RWPE1 (cell line): ENCODE data around the gene IL12RB2.

Source experiments
- CTCF ChIA-PET: fragments of 350-600 bp; sonication (Branson Sonifier 250); formaldehyde crosslinking; extraction: SDS; loops from one replicate; lab custom pipeline; 2021; lab: Yijun Ruan, JAX
- POLR2A ChIA-PET: fragments of 400-600 bp; formaldehyde crosslinking; extraction: SDS; loops from one replicate; lab custom pipeline; 2020; ENCODE audit warnings: antibody characterized with exemption; ENCODE audit not compliant: low non-redundant PET; lab: Yijun Ruan, JAX
- DNase-seq: peaks from one replicate; pipeline ENCODE4 v3.0.0; 2012; ENCODE audit warnings: low spot score
- H3K27ac ChIP-seq: fragments of 450-650 bp; 2 replicates; pipeline ENCODE4 v1.5.1; 2017
- TF ChIP-seq, protein P1 (sequence below): fragments of 450-650 bp; conservative IDR thresholded peaks from 2 replicates; pipeline ENCODE4 v1.5.1; 2017; ENCODE audit warnings: low read depth, mild to moderate bottlenecking

IL12RB2 gene

DNA sequence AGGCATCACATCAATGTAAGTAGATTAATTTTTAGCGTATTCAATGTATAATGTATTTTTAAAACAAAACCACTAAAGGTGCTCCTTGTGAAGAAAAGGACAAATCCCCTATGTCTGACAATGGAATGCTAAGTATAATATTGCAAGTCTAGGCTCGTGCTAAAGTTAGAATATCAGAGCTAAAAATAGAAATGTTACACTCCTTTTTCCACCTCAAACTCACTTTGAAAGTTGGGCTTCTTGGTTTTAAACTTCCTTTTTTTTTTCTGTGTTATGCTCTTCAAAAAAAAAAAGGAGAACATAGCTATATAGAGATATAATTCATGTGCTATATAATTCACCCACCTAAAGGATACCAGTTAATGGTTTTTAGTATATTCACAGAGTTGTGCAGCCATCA lies 126.2 kb downstream of the IL12RB2 start:
- POLR2A ChIA-PET: no interaction called here
- CTCF ChIA-PET: no interaction called here

DNA sequence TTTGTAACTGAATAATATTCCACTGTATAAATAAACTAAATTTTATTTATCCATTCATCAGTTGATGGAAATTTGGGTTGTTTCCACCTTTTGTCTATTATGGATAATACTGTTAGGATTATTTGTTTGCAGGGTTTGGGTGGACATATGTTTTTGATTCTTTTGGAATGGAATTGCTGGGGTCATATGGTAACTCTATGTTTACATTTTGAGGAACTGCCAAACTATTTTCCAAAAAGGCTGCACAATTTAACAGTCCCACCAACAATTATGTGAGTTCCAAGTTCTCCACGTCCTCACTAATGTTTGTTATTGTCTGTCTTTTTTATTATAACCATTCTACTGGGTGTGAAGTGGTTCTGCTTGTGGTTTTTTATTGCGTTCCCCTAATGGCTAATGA lies 126.8 kb downstream of the IL12RB2 start:
- DNase-seq: no peak
- CTCF ChIA-PET: no interaction called here
- TF ChIP-seq, protein P1, sequence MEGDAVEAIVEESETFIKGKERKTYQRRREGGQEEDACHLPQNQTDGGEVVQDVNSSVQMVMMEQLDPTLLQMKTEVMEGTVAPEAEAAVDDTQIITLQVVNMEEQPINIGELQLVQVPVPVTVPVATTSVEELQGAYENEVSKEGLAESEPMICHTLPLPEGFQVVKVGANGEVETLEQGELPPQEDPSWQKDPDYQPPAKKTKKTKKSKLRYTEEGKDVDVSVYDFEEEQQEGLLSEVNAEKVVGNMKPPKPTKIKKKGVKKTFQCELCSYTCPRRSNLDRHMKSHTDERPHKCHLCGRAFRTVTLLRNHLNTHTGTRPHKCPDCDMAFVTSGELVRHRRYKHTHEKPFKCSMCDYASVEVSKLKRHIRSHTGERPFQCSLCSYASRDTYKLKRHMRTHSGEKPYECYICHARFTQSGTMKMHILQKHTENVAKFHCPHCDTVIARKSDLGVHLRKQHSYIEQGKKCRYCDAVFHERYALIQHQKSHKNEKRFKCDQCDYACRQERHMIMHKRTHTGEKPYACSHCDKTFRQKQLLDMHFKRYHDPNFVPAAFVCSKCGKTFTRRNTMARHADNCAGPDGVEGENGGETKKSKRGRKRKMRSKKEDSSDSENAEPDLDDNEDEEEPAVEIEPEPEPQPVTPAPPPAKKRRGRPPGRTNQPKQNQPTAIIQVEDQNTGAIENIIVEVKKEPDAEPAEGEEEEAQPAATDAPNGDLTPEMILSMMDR: no peak
- POLR2A ChIA-PET: no interaction called here
- no peak overlapping the region for H3K27ac ChIP-seq

More for the DNA sequence above, 126.2 kb downstream of the IL12RB2 start:
- TF ChIP-seq, protein P1: no peak
- no peak for DNase-seq
- no peak overlapping the region for H3K27ac ChIP-seq

DNA sequence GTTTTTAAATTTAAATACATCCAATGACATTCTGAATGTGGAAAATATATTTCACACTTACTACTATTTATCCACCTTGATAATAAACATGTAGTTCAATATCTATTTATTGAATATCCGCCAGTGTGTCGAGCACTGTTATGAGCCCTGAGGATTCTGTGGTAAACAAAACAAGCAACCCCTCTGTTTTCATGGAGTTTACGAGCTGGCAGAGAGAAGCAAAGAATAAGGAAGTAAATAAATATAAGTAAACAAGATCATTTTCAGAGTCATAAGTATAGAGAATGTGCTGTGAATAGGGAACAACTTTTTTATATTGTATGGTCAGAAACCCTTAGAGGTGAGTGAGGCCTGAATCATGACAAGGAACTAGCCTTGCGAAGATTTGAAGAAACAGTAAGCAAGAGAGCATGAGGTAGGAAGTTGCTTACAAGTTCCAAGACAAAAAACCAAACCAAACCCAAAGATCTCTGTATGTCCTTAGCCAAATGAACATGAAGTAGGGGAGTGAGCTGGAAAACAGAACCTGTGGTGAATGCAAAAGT lies 128.9 kb downstream of the IL12RB2 start:
- POLR2A ChIA-PET: no interaction called here
- DNase-seq: no peak
- no peak overlapping the region for H3K27ac ChIP-seq
- TF ChIP-seq, protein P1: no peak
- CTCF ChIA-PET: interaction anchor here (0.7 kb wide), 1 partner anchor 51 kb away, joined by 6 read pairs; no protein-coding TSS in a partner anchor

GRCh38 chr1:67437961-67438360 lies 130.3 kb downstream of the IL12RB2 start:
- ChIA-PET POLR2A (no interaction called here), CTCF (no interaction called here)
- DNase-seq: no peak
- TF ChIP-seq, protein P1: no peak
- H3K27ac ChIP-seq: no peak overlapping the region

DNA sequence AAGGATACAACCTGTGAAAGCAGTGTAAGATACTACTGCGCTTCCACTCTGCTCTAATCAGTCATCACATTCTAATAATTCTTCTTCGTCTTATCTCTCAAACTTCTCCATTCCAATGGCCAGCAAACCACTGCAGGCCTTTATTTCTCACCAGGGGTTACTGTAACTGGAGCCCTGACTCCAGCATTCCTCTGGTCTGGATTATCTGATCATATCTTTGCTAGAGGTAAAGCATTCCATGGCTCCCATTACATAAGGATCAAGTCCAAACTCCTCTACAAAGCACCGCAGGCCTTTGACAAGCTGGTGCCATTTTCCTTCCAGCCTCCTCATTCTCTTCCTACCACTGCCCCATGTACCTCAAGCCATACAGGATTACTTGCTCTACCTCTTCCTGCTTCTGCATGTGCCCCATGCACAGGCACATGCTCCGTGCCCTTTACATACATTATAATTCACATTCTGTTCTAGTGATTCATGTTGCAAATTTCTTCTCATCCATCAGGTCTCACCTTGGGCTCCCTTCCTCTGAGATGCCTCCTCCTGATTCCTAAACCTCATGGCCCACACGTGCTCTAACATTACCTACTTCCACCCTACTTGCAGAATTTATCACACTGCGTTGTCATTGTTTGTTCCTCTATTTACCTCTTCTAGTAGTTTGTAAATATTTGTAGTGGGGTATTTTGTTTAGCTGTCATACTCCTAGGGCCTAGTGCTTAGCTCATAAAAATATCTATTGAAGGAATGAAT lies 131.8 kb downstream of the IL12RB2 start:
- TF ChIP-seq, protein P1: no peak
- POLR2A ChIA-PET: no interaction called here

GRCh38 chr1:67440339-67440738 lies 132.7 kb downstream of the IL12RB2 start:
- CTCF ChIA-PET: no interaction called here
- POLR2A ChIA-PET: no interaction called here
- TF ChIP-seq, protein P1: no peak
- DNase-seq: no peak
- no peak overlapping the region for H3K27ac ChIP-seq

More for the DNA sequence above, 131.8 kb downstream of the IL12RB2 start:
- CTCF ChIA-PET: no interaction called here
- H3K27ac ChIP-seq: no peak overlapping the region
- no peak for DNase-seq
